Subcutaneous adipose tissue (tissue), 4 donors: ENCODE measurements around the gene PTPA. TPM values are rescaled to one million over a fixed set of nuclear protein-coding genes. Genes with fewer than 3 reads are reported as not detected.

Experiments used
- CTCF ChIP-seq: fragments of 450-650 bp; IDR thresholded peaks from one replicate; pipeline ENCODE4 v1.5.1; 2016; ENCODE audit warnings: low read depth, mild to moderate bottlenecking, control low read depth, antibody characterized with exemption, moderate library complexity
- total RNA-seq, 4 donors: library from RNA; depleted of rRNA; stranded (reverse); fragments of >200 nt; gene quantifications; one replicate each; pipeline ENCODE4 v1.1.0, GENCODE V29; 2016

PTPA gene
- total RNA-seq, 4 donors from 2014 or later = 23.8 to 51.1 (median 34.4) TPM

GRCh38 chr9:129148463-129149204 lies 37.4 kb downstream of the PTPA start:
- TF ChIP-seq CTCF = no peak

GRCh38 chr9:129149442-129149841 lies 38.2 kb downstream of the PTPA start:
- no peak for TF ChIP-seq CTCF

- no peak for TF ChIP-seq CTCF
Observed at GRCh38 chr9:129150122-129150521, 38.9 kb downstream of the PTPA start.

- no peak for TF ChIP-seq CTCF
Observed at GRCh38 chr9:129150672-129151211, 39.5 kb downstream of the PTPA start.

GRCh38 chr9:129151469-129151868 lies 40.3 kb downstream of the PTPA start:
- no peak for TF ChIP-seq CTCF

- no peak for TF ChIP-seq CTCF
Observed at GRCh38 chr9:129154866-129155477, 43.8 kb downstream of the PTPA start.

- TF ChIP-seq CTCF = no peak
Observed at GRCh38 chr9:129156163-129156562, 44.9 kb downstream of the PTPA start.
